HTERT RPE-1 (cell line): ENCODE results near the gene PDCL3.

ENCODE experiments used
- in situ Hi-C: fragments of 300-500 bp; cut with MboI; formaldehyde crosslinking; loops from 4 replicates; pipeline ENCODE4 v1.14.3; 2020; ENCODE audit warnings: low sequenced_read_pairs

The PDCL3 gene

DNA sequence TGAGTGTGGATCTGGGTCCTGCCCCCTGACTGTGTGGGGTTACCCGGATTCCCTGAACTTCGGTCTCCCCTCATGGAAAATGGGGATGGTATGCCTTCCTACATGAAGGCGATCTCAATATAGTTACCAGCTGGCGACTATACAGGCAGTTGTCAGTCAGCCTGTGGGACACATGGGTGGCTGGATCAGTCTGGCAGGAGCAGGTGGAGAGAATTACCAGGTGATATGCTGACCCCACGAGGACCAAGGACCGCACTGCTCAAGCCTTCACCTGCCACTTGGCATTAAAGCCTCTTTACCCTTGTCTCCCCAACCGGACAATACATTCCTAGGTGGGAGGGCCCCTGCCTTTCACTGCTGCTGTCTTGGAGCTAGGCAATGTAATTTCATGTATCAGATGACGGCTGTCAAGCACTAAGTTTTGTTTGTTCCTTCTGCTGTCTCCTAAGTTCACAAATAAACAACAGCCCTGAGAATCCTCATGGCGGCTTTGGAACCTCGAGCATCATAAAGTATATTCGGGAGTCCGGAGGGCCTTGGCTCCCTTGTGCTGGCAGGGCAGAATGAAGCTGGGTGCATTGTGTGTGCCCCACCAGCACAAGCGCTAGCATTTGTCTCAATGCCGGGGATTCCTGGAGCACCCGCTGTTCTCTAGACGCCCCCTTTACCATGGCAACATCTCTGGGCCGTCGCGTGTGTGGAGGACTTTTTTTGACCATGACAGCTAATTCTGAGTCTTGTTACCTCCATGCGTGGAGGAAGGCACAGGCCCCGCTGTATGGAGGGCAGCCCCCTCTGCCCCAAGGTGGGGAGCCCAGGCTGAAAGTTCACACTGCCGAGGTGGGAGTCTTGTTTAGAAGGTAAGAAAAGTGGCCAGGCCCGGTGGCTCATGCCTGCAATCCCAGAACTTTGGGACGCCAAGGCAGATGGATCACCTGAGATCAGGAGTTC, 48.6 kb downstream of the PDCL3 start:
- in situ Hi-C loops = no loop called here

DNA sequence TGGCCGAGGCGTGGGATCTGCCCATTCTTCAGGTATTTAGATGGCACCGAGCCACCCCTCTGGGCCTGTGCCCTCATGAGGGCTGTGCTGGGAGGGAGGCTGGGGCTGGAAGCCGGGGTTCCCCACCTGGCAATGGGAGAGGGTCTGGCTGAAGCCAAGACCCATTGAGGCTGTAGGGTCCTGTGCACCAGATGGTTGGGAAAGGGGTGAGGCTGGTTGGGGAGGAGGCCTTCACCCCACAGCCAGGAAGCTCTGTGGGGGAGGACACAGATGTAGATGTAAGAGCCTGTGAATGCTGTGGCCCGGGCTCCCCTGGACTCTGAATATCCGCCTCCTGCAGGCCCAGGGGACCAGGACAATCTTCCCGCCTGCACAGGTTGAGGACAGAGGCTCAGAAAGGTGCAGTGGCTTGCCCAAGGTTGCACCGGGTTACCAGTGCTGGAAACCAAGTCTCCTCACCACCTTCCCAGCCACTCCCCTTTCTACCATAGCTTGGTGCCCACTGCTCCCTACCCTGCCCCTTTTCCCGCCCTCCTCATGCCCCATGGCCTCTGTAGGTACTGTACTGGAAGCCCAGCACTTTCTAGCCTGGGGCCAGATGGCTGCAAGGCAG, 49.7 kb downstream of the PDCL3 start:
- in situ Hi-C loops = no loop called here

DNA sequence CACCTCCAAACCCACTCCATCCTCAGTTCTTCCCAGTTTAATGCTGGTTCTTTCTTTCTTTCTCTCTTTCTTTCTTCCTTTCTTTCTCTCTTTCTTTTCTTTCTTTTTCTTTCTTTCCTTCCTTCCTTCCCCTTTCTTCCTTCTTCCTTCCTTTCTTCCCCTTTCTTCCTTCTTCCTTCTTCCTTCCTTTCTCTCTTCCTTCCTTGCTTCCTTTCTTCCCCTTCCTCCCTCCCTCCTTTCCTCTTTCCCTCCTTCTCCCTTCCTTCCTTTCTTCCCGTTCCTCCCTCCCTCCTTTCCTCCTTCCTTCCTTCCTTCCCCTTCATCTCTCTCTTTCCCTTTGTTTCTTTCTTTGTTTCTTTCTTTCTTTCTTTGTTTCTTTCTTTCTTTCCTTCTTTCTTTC, 50.9 kb downstream of the PDCL3 start:
- in situ Hi-C loops = no loop called here

DNA sequence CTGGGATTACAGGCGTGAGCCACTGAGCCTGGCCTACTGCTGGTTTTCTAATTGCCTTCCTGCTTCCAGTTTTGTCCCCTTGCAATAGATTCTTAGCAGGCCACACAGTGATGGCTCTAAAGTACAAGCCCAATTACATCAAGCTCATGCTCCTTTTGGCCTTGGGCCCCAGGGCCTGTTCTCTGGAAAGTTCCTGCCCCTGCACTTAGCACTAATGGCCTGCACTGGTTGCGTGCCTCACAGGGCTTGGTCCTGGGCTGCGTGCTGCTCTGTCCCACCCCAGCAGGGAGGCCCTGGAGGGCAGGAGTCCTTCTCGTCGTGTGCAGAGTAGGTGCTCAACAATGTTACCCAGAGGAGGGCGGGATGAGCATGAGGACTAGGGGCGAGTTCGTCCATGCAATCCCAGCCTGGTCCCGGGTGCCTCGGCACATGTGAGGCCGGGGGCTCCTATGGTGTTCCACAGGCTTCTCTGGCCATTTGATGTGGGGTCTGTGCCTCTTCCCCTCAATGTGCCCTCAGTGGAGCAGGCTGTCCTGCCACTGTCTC, 51.7 kb downstream of the PDCL3 start:
- in situ Hi-C loops = no loop called here

DNA sequence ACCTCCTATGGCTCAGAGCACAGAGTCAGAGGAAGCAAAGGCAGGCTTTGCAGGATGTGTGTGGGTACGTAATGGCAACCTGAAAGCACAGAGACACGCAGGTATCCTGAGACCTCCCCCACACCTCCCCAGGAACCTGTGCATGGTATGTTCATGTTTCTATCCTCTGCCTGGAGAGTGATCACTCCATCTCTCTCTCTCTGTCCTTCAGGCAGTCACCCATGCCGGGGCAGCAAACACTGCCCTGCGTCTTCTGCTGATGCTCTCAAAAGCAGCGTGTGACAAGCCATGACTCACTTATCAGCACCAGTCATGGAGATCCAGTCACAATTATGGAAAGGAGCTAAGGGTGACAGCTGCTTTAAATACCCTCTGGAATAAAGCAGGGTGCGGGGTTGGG, 52.7 kb downstream of the PDCL3 start:
- in situ Hi-C loops = no loop called here

DNA sequence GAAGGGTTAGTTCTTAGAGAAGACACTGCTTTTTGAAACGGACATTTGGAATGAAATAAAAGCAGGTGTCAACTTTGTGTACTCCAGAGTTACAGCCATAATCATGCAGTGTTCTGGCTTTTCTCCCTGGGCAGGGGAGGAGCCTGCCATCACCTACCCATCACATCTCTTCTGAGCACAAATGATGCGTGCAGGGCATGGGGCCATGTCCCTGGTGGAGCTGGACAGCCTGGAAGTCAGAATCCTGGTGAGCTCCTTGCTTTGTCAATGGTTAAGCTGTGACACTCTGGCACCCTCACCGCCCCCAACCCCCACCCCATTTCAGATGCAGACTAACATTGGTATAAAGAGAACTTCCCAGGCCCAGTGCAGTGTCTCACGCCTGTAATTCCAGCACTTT, 53.1 kb downstream of the PDCL3 start:
- in situ Hi-C loops = no loop called here

DNA sequence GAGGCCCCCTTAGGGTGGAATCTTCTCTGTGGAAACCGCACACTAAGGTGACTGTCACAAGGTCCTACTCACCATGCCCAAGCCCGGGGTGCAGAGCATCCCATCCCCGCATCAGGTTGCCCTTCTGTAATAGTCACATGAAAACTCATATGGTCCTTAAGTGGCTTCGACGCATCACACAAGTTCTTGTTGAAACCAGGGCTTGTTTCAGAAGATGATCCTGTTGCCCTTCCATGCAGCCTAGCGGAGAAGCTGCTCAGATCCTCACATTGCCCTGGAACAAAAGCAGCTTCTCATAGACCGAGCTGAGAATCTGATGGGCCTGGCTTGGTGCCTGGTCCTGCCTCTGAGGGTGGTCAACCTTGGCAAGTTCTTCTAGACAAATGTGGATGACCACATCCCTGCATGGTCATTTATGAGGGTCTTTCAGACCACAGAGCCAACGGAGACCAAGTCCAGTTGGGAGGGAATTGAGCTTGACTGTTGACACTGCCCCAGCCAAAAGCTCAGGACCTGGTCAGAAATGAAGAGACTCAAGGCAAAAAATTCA, 54.1 kb downstream of the PDCL3 start:
- in situ Hi-C loops = no loop called here

DNA sequence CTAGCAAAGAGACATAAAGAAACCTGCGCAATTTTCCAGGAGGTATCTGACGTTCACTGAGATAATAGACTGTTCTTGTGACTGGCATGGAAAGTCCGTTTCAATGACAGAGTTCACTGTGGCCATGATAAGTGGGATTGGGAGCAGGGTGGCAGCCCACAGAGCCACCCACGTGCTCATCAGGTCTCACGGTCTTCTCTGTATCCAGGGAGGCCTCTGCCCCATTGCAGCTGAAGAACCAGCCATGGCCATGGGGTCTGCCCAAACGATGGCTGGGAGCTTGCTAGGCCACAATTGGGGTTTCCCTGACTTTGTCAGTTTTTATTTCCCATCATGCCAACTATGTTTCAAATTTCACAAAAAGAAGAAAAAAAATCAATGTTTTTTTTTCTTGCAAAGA, 57.2 kb downstream of the PDCL3 start:
- in situ Hi-C loops = no loop called here

DNA sequence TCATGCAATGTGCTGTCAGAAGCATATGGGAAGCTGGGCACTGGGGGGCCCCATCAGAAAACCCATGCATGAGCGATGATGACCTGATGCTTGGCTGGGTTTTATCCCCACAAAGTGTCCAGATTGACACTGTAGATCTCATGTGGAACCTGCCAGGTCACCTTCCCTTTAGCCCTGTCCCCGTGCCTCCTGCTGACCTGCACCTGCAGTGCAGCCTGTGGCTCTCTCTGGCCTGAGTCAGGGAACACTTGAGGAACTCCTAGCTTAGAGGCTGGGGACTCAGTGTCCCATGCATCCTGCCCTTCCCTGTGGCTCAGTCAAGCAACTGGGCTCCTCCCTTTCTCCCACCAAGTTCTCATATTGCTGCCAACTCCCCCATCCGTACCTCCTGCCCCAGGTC, 57.7 kb downstream of the PDCL3 start:
- in situ Hi-C loops = no loop called here

DNA sequence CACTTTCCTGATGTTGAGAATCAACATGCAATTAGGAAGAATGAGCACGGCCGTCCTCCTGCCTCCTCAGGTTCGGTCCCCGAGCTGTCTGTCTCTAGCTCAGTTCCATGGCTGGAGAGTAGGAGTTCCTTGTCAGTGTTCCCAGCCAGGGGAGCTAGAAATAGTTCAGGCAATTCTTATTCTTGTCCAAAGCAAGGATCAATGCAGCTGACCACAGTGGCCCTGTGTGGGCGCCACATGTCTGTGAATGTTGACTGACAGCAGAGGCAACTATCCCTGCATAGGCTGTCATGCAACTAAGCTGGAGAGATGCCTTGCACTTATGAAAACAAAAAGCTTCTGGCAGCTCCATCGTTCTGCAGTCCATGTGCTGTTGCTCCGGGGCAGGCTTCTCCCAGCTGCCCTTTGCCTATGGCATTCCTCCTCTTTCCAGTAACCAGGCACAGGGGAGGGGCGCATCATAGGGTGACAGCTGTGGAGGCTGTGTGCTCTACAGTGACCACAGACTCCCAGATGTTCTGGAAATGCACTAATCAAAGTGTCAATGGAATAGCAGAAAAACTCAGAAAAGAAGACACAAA, 58.7 kb downstream of the PDCL3 start:
- in situ Hi-C loops = no loop called here

DNA sequence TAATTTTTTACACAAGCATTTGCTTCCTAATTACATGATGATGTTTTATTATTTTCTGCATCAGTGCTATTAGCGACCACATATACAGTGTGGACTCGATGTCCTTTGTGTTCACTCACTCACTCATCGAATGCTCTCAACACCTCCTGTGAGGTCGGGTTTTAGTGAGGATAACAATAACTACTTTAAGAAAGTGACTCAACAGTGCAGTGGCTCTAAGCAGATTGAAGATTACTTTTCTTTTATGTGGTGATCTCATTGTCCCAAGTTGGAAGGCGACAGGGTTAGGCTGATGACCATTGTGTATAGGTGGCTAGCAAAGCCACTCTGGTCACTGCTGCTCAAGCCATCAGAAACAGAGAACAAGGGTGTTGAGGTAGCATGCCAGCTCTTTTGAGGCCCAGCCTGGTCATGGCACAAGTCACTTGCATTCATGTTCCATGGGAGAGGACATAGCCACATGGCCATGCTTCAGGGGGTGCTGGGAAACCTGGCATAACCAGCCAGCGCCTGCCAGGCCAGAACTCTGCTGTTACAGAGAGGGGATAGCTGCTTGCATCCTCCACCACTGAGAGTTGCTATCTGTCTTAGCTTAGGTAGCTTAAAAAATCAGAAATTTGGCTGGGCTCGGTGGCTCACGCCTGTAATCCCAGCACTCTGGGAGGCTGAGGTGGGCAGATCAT, 60.4 kb downstream of the PDCL3 start:
- in situ Hi-C loops = no loop called here

DNA sequence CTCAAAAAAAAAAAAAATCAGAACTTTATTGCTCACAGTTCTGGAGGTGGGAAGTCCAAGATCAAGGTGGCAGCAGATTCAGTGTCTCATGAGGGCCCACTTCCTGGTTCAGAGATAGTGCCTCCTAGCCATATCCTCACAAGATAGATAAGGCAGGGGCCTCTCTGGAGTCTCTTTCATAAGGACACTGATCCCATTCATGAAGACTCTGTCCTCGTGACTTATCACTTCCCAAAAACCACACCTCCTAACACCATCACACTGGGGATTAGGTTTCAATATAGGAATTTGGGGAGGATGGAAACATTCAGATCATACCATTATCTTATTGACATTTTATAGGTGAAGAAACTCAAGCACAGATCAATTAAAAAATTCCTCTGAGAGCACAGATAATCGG, 61.1 kb downstream of the PDCL3 start:
- in situ Hi-C loops = no loop called here

DNA sequence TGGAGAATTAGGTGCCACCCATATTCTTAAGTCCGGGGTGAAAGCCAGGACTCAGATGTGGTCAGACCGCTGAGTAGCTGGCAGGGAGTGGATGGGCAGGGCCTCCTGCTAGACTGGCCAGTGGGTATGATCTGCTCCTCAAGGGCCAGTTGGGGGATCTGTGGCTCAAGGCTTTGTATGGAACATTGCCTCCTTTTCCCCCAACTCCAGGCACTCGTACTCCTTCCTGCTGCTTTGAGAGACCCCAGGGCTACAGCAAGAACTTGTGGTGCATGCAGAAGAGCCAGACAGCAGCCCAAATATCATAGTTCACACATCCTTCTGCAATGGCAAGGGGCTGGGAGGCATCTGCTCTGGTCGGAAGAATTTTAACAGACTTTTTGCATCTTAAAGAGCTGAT, 61.7 kb downstream of the PDCL3 start:
- in situ Hi-C loops = no loop called here

DNA sequence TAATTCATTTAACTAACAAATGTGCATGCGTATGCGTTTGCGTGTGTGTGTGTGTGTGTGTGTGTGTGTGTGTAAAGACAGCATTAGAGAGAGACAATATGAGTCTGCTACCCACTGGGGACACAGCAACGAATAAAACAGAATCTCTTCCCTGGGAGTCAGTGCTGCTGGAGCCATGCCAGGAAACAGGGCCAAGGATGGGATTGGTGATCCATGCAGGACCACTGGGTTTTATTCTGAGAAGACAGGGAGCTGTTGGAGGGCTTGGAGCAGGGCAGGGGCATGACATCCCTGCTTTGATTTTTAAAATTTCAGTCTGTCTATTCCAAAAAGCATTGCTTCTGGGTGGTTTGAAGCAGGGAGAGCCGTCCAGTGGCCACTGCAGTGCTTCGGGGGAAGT, 62.9 kb downstream of the PDCL3 start:
- in situ Hi-C loops = no loop called here
